IPS-18a (cell line): ENCODE measurements around the gene PTPRA.
"Not testable (repeated sequence)": the region's sequence is repeated elsewhere in the genome, so short reads cannot be mapped to it uniquely, and the experiment has no call there.

ENCODE experiments used
- H3K27ac ChIP-seq: one replicate; pipeline ENCODE4 v1.5.1; 2013; ENCODE audit warnings: low read length
- H3K27me3 ChIP-seq: one replicate; pipeline ENCODE4 v1.6.1; 2013; ENCODE audit warnings: mild to moderate bottlenecking, low read length; ENCODE audit not compliant: control insufficient read depth, insufficient read depth
- H3K36me3 ChIP-seq: one replicate; pipeline ENCODE4 v1.6.1; 2013; ENCODE audit warnings: low read depth, low read length; ENCODE audit not compliant: control insufficient read depth
- H3K4me1 ChIP-seq: one replicate; pipeline ENCODE4 v1.6.1; 2013; ENCODE audit warnings: low read depth, low read length; ENCODE audit not compliant: control insufficient read depth
- H3K4me3 ChIP-seq: one replicate; pipeline ENCODE4 v1.5.1; 2013; ENCODE audit warnings: low read length
- H3K9ac ChIP-seq: one replicate; pipeline ENCODE4 v1.6.1; 2013; ENCODE audit warnings: mild to moderate bottlenecking, low read length, moderate library complexity
- H3K9me3 ChIP-seq: one replicate; pipeline ENCODE4 v1.6.1; 2013; ENCODE audit warnings: low read depth, low read length; ENCODE audit not compliant: control insufficient read depth

The PTPRA gene

GRCh38 chr20:3072530-3073250, 199.4 kb downstream of the PTPRA start:
- Histone ChIP-seq H3K36me3 (no peaks in the 10 kb centered on the region), H3K27ac (no peak overlapping the region), H3K9ac (no peak overlapping the region), H3K9me3 (no peaks in the 10 kb centered on the region), H3K27me3 (peaks cover 27% of the 10 kb centered on the region), H3K4me3 (peak overlapping the region; percentile 24), H3K4me1 (no peaks in the 10 kb centered on the region)

- not testable (repeated sequence) for H3K4me1 ChIP-seq, H3K9ac ChIP-seq, H3K27ac ChIP-seq, H3K9me3 ChIP-seq, H3K36me3 ChIP-seq, H3K4me3 ChIP-seq
- peaks cover 27% of the 10 kb centered on the region for H3K27me3 ChIP-seq
Measured at GRCh38 chr20:3073251-3073643, 200.0 kb downstream of the PTPRA start.

DNA sequence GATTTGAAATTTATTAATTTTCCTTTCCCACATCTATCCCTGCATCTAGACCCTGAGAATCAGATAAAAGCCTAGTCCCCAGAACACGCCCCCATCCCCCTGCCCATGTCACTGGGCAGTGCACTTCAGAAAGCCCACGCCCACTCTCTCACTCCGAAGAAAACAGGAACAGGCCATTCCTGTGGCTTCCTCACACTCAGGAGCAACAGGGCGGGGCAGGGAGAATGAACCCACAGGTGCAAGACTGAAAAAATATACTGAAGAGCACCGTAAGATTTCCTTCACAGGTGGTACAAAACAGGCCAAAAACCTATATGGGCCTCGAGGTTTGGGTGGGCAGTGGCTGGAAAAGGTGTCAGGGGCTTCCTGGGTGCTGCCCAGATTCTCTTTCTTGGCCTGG, 201.5 kb downstream of the PTPRA start:
- Histone ChIP-seq H3K27me3 (peaks cover 31% of the 10 kb centered on the region), H3K27ac (no peak overlapping the region), H3K36me3 (no peaks in the 10 kb centered on the region)

DNA sequence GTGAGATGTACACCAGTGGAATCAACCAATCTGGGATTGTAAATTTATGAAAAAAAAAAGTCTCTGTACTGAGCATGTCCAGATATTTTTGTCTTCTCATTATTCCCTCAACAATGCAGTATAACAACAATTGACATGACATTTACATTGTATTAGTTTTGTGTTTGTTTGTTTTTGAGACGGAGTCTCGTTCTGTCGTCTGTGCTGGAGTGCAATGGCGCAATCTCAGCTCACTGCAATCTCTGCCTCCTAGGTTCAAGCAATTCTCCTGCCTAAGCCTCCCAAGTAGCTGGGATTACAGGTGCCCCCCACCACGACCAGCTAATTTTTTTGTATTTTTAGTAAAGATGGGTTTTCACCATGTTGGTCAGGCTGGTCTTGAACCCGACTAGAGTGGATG, 202.0 kb downstream of the PTPRA start:
- not testable (repeated sequence) for H3K4me3 ChIP-seq, H3K9me3 ChIP-seq, H3K9ac ChIP-seq, H3K4me1 ChIP-seq, H3K36me3 ChIP-seq, H3K27ac ChIP-seq
- peaks cover 31% of the 10 kb centered on the region for H3K27me3 ChIP-seq

More for the DNA sequence above, 201.5 kb downstream of the PTPRA start:
- H3K9me3 ChIP-seq = no peaks in the 10 kb centered on the region
- no peak overlapping the region for H3K9ac ChIP-seq
- H3K4me3 ChIP-seq = no peak overlapping the region
- H3K4me1 ChIP-seq = no peaks in the 10 kb centered on the region

GRCh38 chr20:3077618-3078134, 204.4 kb downstream of the PTPRA start:
- no peaks in the 10 kb centered on the region for H3K9me3 ChIP-seq
- H3K4me1 ChIP-seq = no peaks in the 10 kb centered on the region
- H3K27me3 ChIP-seq = peaks cover 33% of the 10 kb centered on the region
- no peak overlapping the region for H3K9ac ChIP-seq
- H3K4me3 ChIP-seq = no peak overlapping the region
- H3K27ac ChIP-seq = no peak overlapping the region
- H3K36me3 ChIP-seq = no peaks in the 10 kb centered on the region

GRCh38 chr20:3080939-3081388, 207.7 kb downstream of the PTPRA start:
- Histone ChIP-seq H3K4me3 (no peak overlapping the region), H3K9ac (no peak overlapping the region), H3K27me3 (peaks cover 43% of the 10 kb centered on the region), H3K4me1 (no peaks in the 10 kb centered on the region), H3K9me3 (no peaks in the 10 kb centered on the region), H3K27ac (no peak overlapping the region), H3K36me3 (no peaks in the 10 kb centered on the region)

DNA sequence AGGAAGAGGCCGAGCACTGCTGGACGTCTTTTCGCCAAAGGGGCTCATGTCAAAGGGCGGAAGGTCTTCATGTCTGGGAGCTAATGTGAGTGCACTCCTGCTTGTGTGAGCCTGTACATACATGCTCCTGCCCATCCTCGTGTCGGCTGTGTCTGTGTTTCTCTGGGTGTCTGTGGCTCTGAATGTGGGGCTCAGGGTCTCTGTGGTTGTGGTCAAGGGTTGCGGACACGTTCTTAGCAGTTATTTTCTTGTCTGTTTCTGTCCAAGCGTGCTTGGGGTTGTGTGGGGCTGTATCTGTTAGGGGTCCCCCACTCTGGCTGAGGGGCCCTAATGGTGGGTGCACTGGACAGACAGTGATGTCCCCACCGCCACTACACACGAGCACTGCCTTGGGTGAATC, 208.4 kb downstream of the PTPRA start:
- Histone ChIP-seq H3K27ac (no peak overlapping the region), H3K4me3 (no peak overlapping the region)

GRCh38 chr20:3082306-3082951, 209.1 kb downstream of the PTPRA start:
- H3K9me3 ChIP-seq = no peaks in the 10 kb centered on the region
- H3K4me3 ChIP-seq = peak overlapping the region; percentile 16
- H3K4me1 ChIP-seq = no peaks in the 10 kb centered on the region
- H3K9ac ChIP-seq = no peak overlapping the region
- H3K27ac ChIP-seq = no peak overlapping the region
- H3K36me3 ChIP-seq = no peaks in the 10 kb centered on the region
- H3K27me3 ChIP-seq = peaks cover 43% of the 10 kb centered on the region

More for the DNA sequence above, 208.4 kb downstream of the PTPRA start:
- no peaks in the 10 kb centered on the region for H3K4me1 ChIP-seq
- H3K36me3 ChIP-seq = no peaks in the 10 kb centered on the region
- no peaks in the 10 kb centered on the region for H3K9me3 ChIP-seq
- H3K9ac ChIP-seq = no peak overlapping the region
- peaks cover 43% of the 10 kb centered on the region for H3K27me3 ChIP-seq

DNA sequence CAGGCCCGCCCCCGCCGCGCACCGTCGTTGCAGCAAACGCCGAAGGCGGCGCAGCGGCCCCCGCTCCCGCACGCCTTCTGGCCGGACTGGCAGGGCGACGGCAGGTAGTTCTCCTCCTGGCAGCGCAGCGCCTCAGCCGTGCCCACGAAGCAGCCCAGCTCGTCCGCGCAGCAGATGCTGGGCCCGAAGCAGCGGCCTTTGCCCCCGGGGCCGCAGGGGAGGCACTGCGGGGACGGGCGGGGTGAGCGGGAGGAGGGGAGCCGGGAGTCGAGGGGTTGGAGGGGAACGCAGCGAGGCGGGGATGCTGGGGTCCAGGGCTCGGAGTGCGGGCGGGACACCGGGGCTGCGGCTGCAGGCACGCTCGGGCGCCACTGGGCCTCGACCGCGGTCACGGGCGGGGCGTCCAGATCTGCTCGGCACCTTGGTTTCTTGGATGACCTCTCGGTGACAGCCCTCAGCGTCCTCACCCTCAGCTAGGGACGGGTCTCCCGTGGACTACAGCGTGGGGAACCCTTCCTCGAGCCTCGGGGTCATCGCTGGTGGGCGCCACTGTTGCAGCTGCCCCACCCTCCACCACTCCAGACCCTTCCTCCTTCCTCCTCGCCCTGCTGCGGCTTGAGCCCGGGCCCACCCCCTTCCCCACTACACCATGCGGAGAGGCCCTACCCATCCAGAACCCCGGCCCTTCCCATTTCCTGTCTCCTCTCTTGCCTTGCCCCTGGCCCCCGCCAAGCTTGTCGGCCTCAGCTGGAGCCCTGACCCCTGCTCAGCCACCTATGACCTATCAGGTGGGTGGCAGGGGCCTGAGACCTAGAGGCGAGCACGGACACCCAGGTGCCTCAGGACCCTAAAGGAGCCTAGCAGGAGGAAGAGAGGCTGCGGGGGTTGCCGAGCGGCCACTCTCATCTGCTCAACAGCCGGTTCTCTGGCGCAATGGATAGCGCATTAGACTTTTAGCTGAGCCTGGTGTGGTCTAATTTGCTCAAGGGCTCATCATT, 210.0 kb downstream of the PTPRA start:
- no peaks in the 10 kb centered on the region for H3K9me3 ChIP-seq
- H3K36me3 ChIP-seq = no peaks in the 10 kb centered on the region
- H3K27me3 ChIP-seq = peaks cover 43% of the 10 kb centered on the region
- peak overlapping the region; percentile 42 for H3K4me3 ChIP-seq
- H3K9ac ChIP-seq = no peak overlapping the region
- no peak overlapping the region for H3K27ac ChIP-seq
- no peaks in the 10 kb centered on the region for H3K4me1 ChIP-seq

DNA sequence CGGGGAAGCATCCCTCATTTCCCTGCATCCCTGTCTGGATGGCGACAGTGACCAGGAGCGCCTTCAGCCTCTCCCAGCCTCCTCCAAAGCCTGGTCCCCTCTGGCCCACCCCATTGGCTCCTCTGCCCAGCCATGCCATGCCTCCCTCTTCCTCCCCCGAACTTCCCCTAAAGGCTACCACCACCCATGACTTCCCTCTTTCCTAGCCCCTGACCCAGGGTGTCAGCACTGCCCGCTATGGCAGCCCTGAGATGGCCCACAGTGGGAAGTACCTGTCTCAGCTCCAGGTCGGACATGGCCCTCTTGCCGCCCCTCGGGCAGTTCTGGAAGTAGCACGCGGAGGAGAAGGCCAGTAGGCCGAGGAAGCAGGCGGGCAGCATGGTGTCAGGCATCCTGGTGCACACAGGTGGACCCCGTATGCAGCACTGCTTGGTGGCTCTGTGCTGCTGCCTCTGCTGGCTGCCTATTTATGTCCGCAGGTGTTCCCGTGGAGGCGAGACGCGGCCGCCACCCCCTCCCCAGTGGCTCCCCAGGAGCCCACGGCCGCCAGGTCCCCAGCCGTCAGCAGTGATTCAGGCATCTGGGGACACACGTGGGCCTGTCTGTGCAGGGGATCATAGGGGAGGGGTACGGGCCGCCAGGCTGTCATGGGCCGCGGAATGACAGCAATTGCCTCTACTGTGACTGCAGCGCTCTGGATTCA, 211.2 kb downstream of the PTPRA start, which contains the start of gene AVP:
TSS of gene AVP (minus strand) at position 442 of the 703 bp plus-strand sequence. CDS start at position 392, 50 bp downstream.
- Histone ChIP-seq H3K9me3 (no peaks in the 10 kb centered on the region), H3K4me3 (no peak within 1 kb of the TSS), H3K4me1 (no peaks in the 10 kb centered on the region), H3K36me3 (no peaks in the 10 kb centered on the region), H3K9ac (no peak within 1 kb of the TSS), H3K27ac (no peak within 1 kb of the TSS), H3K27me3 (peaks cover 39% of the 10 kb centered on the region)
